Panc1 (cell line): Measurements from ENCODE around the gene CHST9.

Experiments
- CTCF ChIP-seq: fragments of 450-650 bp; IDR thresholded peaks from 2 replicates; pipeline ENCODE4 v1.5.1; 2017; ENCODE audit warnings: mild to moderate bottlenecking
- POLR2AphosphoS5 ChIP-seq: IDR thresholded peaks from 2 replicates; pipeline ENCODE4 v1.6.1; 2012; ENCODE audit warnings: mild to moderate bottlenecking, low read depth, low read length, moderate library complexity
- REST ChIP-seq, 2 experiments: IDR thresholded peaks; 2 replicates each; pipeline ENCODE4 v1.6.1; 2011 to 2012; ENCODE audit warnings: low read depth in 2 of 2, control low read depth in 1 of 2, low read length in 1 of 2, mild to moderate bottlenecking in 1 of 2, moderate library complexity in 1 of 2; ENCODE audit not compliant: insufficient read depth in 1 of 2

GRCh38 chr18:27138079-27138478, 47.0 kb downstream of the CHST9 start:
- TF ChIP-seq POLR2AphosphoS5 (no peak), CTCF (no peak), REST (IDR thresholded peaks at IDR 0.05; ENCODE audit: insufficient read depth in 1 of 2, low read depth in 2 of 2, low read length in 1 of 2) (no peak)
